Astrocyte of the hippocampus (primary cell): Measurements from ENCODE around the gene FRMPD1.
"Not testable (repeated sequence)": the region's sequence is repeated elsewhere in the genome, so short reads cannot be mapped to it uniquely, and the experiment has no call there.

ENCODE experiments used
- DNase-seq: peaks from one replicate; pipeline ENCODE4 v3.0.0; 2011; ENCODE audit warnings: low read depth, low spot score

FRMPD1 gene

GRCh38 chr9:37732952-37733351, 82.2 kb downstream of the FRMPD1 start:
- DNase-seq: no peak

GRCh38 chr9:37739222-37739621, 88.5 kb downstream of the FRMPD1 start:
- DNase-seq: no peak

GRCh38 chr9:37740128-37740527, 89.4 kb downstream of the FRMPD1 start:
- no peak for DNase-seq

GRCh38 chr9:37740631-37741328, 90.0 kb downstream of the FRMPD1 start:
- DNase-seq: no peak

- DNase-seq: no peak
These were observed 95.2 kb downstream of the FRMPD1 start for GRCh38 chr9:37745970-37746369.

- peak; percentile 14 for DNase-seq
These were observed 95.9 kb downstream of the FRMPD1 start for GRCh38 chr9:37746448-37747270.

GRCh38 chr9:37747271-37747753, 96.6 kb downstream of the FRMPD1 start:
- peak; percentile 81 for DNase-seq

- DNase-seq: no peak
These were observed 98.4 kb downstream of the FRMPD1 start for GRCh38 chr9:37749129-37749528.

- DNase-seq: no peak
These were observed 100.4 kb downstream of the FRMPD1 start for GRCh38 chr9:37751186-37751585.

- DNase-seq: not testable (repeated sequence)
These were observed 101.0 kb downstream of the FRMPD1 start for GRCh38 chr9:37751704-37752103.

- not testable (repeated sequence) for DNase-seq
These were observed 101.4 kb downstream of the FRMPD1 start for GRCh38 chr9:37752112-37752511.

GRCh38 chr9:37752642-37753488, 102.1 kb downstream of the FRMPD1 start:
- DNase-seq: no peak

- peak; percentile 86 for DNase-seq
These were observed 102.9 kb downstream of the FRMPD1 start, which contains the start of gene TRMT10B for GRCh38 chr9:37753489-37754190. TSS of gene TRMT10B (plus strand) at chr9:37753805. CDS start at chr9:37761932, 8,127 bp downstream.

- DNase-seq: no peak
These were observed 108.0 kb downstream of the FRMPD1 start for GRCh38 chr9:37758747-37759146.

GRCh38 chr9:37760416-37761161, 109.8 kb downstream of the FRMPD1 start:
- DNase-seq: peak; percentile 37

- DNase-seq: peak; percentile 67
These were observed 110.8 kb downstream of the FRMPD1 start for GRCh38 chr9:37761511-37761910.

GRCh38 chr9:37765263-37765662, 114.5 kb downstream of the FRMPD1 start:
- DNase-seq: not testable (repeated sequence)

GRCh38 chr9:37769306-37769705, 118.6 kb downstream of the FRMPD1 start:
- no peak for DNase-seq

- no peak for DNase-seq
These were observed 119.2 kb downstream of the FRMPD1 start for GRCh38 chr9:37769995-37770394.

GRCh38 chr9:37775216-37775919, 124.6 kb downstream of the FRMPD1 start:
- DNase-seq: no peak
